Measurements from ENCODE around the gene FAF1. TPM values are rescaled to one million over a fixed set of nuclear protein-coding genes. Genes with fewer than 3 reads are reported as not detected.
A peak's percentile ranks its signal among the peaks of the same experiment; 100 is the strongest.

FAF1 gene
- total RNA-seq, 1 experiment from 2014 or later = 109 TPM

- H3K27ac ChIP-seq (ENCODE audit: low read depth, low read length, poor library complexity, severe bottlenecking) = peak overlapping the region; percentile 97
- POLR2A ChIA-PET (ENCODE audit: low non-redundant PET) = no interaction called here
- no peak for TF ChIP-seq EZH2 (IDR thresholded peaks at IDR 0.05; ENCODE audit: borderline replicate concordance, low read depth, low read length, poor library complexity, severe bottlenecking)
- TF ChIP-seq, protein P1, sequence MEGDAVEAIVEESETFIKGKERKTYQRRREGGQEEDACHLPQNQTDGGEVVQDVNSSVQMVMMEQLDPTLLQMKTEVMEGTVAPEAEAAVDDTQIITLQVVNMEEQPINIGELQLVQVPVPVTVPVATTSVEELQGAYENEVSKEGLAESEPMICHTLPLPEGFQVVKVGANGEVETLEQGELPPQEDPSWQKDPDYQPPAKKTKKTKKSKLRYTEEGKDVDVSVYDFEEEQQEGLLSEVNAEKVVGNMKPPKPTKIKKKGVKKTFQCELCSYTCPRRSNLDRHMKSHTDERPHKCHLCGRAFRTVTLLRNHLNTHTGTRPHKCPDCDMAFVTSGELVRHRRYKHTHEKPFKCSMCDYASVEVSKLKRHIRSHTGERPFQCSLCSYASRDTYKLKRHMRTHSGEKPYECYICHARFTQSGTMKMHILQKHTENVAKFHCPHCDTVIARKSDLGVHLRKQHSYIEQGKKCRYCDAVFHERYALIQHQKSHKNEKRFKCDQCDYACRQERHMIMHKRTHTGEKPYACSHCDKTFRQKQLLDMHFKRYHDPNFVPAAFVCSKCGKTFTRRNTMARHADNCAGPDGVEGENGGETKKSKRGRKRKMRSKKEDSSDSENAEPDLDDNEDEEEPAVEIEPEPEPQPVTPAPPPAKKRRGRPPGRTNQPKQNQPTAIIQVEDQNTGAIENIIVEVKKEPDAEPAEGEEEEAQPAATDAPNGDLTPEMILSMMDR (conservative IDR thresholded peaks at IDR 0.05; ENCODE audit: low read depth, low read length) = no peak
- TSS peak; percentile 21 for BruUV-seq (replicated peaks)
- peak overlapping the region; percentile 92 for H3K4me3 ChIP-seq (ENCODE audit: low read depth, low read length, poor library complexity, severe bottlenecking)
- no peaks in the 10 kb centered on the region for H3K9me3 ChIP-seq (ENCODE audit: low read depth, low read length, poor library complexity, severe bottlenecking)
- peak; percentile 53 for DNase-seq (ENCODE audit: low spot score)
- CTCF ChIA-PET = interaction anchor here (0.8 kb wide), 1 partner anchor 9 kb away, joined by 3 read pairs; the partner anchor contains the start of gene FAF1
- no peaks in the 10 kb centered on the region for H3K27me3 ChIP-seq (replicated peaks; ENCODE audit: insufficient read depth, low read depth, low read length, poor library complexity)
- intact Hi-C loops (cut with micrococcal nuclease; ENCODE audit: unreplicated experiment) = loop anchor here (5.0 kb wide), 1 partner anchor 97 kb away; no protein-coding TSS in a partner anchor
- H3K36me3 ChIP-seq (ENCODE audit: insufficient read depth, low read length, poor library complexity, severe bottlenecking) = peaks cover 9% of the 10 kb centered on the region
- peaks cover 25% of the 10 kb centered on the region for H3K4me1 ChIP-seq (ENCODE audit: insufficient read depth, low read length, poor library complexity, severe bottlenecking)
Observed at GRCh38 chr1:50968821-50969610, 8.9 kb upstream of the FAF1 start.

DNA sequence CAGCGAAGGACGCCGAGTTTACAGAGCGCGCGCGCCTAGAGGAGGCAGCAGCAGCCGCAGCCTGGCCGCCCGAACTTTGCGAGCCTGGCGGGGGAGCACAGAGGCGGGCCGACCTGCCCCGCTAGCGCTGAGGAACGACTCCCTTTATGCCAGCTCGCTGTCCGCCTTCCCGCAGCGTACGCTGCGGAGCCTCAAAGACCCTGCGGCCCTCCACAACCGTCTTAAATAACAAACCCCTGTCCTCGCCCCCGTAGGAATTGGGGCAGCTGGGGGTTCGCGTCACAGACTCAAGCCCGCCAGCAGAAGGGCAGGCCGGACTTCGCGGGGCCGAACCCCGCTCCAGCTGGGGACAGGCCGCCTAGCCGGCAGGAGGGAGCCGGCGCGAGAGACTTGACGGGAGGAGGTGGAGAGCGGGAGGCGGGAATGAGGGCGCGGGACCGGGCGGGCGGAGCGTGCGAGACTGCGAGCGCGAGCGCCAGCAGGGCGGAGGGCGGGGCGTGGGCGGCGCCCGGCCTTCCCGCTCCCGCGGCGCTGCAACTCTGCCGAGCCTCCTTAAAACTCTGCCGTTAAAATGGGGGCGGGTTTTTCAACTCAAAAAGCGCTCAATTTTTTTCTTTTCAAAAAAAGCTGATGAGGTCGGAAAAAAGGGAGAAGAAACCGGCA lies 8.2 kb upstream of the FAF1 start:
- peaks cover 19% of the 10 kb centered on the region for H3K4me1 ChIP-seq (ENCODE audit: insufficient read depth, low read length, poor library complexity, severe bottlenecking)
- no peaks in the 10 kb centered on the region for H3K27me3 ChIP-seq (replicated peaks; ENCODE audit: insufficient read depth, low read depth, low read length, poor library complexity)
- intact Hi-C loops (cut with micrococcal nuclease; ENCODE audit: unreplicated experiment) = loop anchor here (5.0 kb wide), 1 partner anchor 96 kb away; no protein-coding TSS in a partner anchor
- no peak for TF ChIP-seq EZH2 (IDR thresholded peaks at IDR 0.05; ENCODE audit: borderline replicate concordance, low read depth, low read length, poor library complexity, severe bottlenecking)
- TF ChIP-seq, protein P1 (conservative IDR thresholded peaks at IDR 0.05; ENCODE audit: low read depth, low read length) = peak; percentile 50; the same call in 1 of the 2 replicates
- peak overlapping the region; percentile 92 for H3K4me3 ChIP-seq (ENCODE audit: low read depth, low read length, poor library complexity, severe bottlenecking)
- peaks cover 7% of the 10 kb centered on the region for H3K36me3 ChIP-seq (ENCODE audit: insufficient read depth, low read length, poor library complexity, severe bottlenecking)
- H3K9me3 ChIP-seq (ENCODE audit: low read depth, low read length, poor library complexity, severe bottlenecking) = no peaks in the 10 kb centered on the region
- peak overlapping the region; percentile 97 for H3K27ac ChIP-seq (ENCODE audit: low read depth, low read length, poor library complexity, severe bottlenecking)
- DNase-seq (ENCODE audit: low spot score) = peak; percentile 96
- POLR2A ChIA-PET (ENCODE audit: low non-redundant PET) = no interaction called here
- CTCF ChIA-PET = no interaction called here
- BruUV-seq (replicated peaks) = no TSS peak

GRCh38 chr1:50967416-50968157 lies 7.5 kb upstream of the FAF1 start:
- no peaks in the 10 kb centered on the region for H3K9me3 ChIP-seq (ENCODE audit: low read depth, low read length, poor library complexity, severe bottlenecking)
- H3K36me3 ChIP-seq (ENCODE audit: insufficient read depth, low read length, poor library complexity, severe bottlenecking) = peaks cover under 1% of the 10 kb centered on the region
- no peak for DNase-seq (ENCODE audit: low spot score)
- POLR2A ChIA-PET (ENCODE audit: low non-redundant PET) = no interaction called here
- H3K27ac ChIP-seq (ENCODE audit: low read depth, low read length, poor library complexity, severe bottlenecking) = peak overlapping the region; percentile 97
- H3K4me1 ChIP-seq (ENCODE audit: insufficient read depth, low read length, poor library complexity, severe bottlenecking) = peaks cover 12% of the 10 kb centered on the region
- TF ChIP-seq EZH2 (IDR thresholded peaks at IDR 0.05; ENCODE audit: borderline replicate concordance, low read depth, low read length, poor library complexity, severe bottlenecking) = no peak
- BruUV-seq (replicated peaks) = TSS peak; percentile 41
- intact Hi-C loops (cut with micrococcal nuclease; ENCODE audit: unreplicated experiment) = loop anchor here (5.0 kb wide), 1 partner anchor 95 kb away; no protein-coding TSS in a partner anchor
- CTCF ChIA-PET = no interaction called here
- H3K4me3 ChIP-seq (ENCODE audit: low read depth, low read length, poor library complexity, severe bottlenecking) = peak overlapping the region; percentile 92
- no peaks in the 10 kb centered on the region for H3K27me3 ChIP-seq (replicated peaks; ENCODE audit: insufficient read depth, low read depth, low read length, poor library complexity)
